HEK293 (cell line): Measurements from ENCODE around the gene HERC4.

Experiments used
- CTCF ChIA-PET: fragments of 350-600 bp; formaldehyde crosslinking; extraction: SDS; loops from one replicate; lab custom pipeline; 2021; ENCODE audit warnings: antibody characterized with exemption; lab: Yijun Ruan, JAX
- POLR2A ChIA-PET: fragments of 300-600 bp; formaldehyde crosslinking; extraction: SDS; loops from one replicate; lab custom pipeline; 2020; ENCODE audit warnings: antibody characterized with exemption, inconsistent platforms; lab: Yijun Ruan, JAX
- H3K27ac ChIP-seq: fragments of 200-500 bp; sonication (Bioruptor generic); 2 replicates; pipeline ENCODE4 v1.5.1; 2014; ENCODE audit warnings: low read depth, low read length, control low read depth, inconsistent platforms; ENCODE audit errors: extremely low read depth
- H3K36me3 ChIP-seq, 2 experiments: fragments of 200-500 bp in 1 of 2; sonication (Bioruptor generic) in 1 of 2; 1 replicate in 1 of 2; 2 replicates in 1 of 2; pipeline ENCODE4 v1.5.1; 2014 to 2017; ENCODE audit warnings: inconsistent platforms in 2 of 2, low read length in 2 of 2; ENCODE audit not compliant: control insufficient read depth in 2 of 2, insufficient read depth in 1 of 2
- H3K4me1 ChIP-seq: fragments of 200-500 bp; sonication (Bioruptor generic); 2 replicates; pipeline ENCODE4 v1.5.1; 2014; ENCODE audit warnings: mild to moderate bottlenecking, low read length, inconsistent platforms; ENCODE audit not compliant: control insufficient read depth, insufficient read depth
- H3K4me3 ChIP-seq: 2 replicates; pipeline ENCODE4 v1.5.1; 2011; ENCODE audit warnings: low read depth, mild to moderate bottlenecking, control low read depth, low read length, moderate library complexity
- H3K9me3 ChIP-seq: fragments of 200-500 bp; sonication (Bioruptor generic); 2 replicates; pipeline ENCODE4 v1.5.1; 2014; ENCODE audit warnings: low read depth, low read length, inconsistent platforms; ENCODE audit not compliant: control insufficient read depth, insufficient read depth
- PRDM6 ChIP-seq: fragments of 450-650 bp; formaldehyde crosslinking; IDR thresholded peaks from 2 replicates; pipeline ENCODE4 v1.5.1; 2017; ENCODE audit warnings: missing biosample characterization, missing genetic modification characterization
- ZNF121 ChIP-seq: fragments of 450-650 bp; formaldehyde crosslinking; IDR thresholded peaks from 2 replicates; pipeline ENCODE4 v1.5.1; 2016; ENCODE audit warnings: missing biosample characterization, missing genetic modification characterization
- ZNF518A ChIP-seq: fragments of 450-650 bp; formaldehyde crosslinking; conservative IDR thresholded peaks from 2 replicates; pipeline ENCODE4 v1.5.1; 2016; ENCODE audit warnings: low read depth, missing biosample characterization, missing genetic modification characterization

HERC4 gene

DNA sequence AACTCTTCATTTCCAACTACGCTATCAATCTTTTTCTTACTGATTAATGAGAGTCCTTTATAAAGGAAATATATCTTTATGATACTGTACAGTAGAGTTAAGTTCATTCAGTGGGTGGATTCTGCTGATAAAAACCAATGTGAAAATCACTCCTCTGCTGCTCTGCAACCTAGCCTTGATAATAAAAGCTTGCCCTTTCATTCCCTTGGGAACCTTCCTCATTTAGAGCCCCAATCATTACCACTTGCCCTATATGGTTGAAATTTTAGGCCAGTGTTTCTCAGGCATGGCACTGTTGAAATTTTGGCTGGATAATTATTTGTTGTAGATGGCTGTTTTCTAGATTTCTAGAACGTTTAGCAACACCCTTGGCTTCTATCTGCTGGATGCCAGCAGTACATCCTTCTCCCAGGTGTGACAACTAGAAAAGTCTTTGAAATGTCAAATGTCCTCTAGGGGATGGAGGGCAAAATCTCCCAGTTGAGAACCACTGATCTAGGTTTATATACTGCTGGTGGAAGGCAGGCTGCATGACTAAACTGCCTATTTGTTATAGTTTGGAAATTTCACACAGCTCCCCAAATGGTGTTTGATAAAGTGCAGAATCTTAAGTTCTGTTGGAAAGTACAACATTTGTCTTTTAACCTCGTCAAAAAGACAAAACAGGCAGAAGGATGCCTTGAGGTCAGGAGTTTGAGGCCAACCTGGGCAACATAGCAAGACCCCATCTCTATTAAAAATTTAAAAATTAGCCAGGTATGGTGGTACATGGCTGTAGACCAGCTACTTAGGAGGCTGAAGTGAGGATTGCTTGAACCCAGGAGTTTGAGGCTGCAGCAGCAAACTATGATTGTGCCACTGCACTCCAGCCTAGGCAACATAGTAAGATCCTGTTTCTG is 199.5 kb downstream of the HERC4 start:
- ChIA-PET CTCF (no interaction called here), POLR2A (interaction anchor here (0.8 kb wide), 1 partner anchor 8 kb away, joined by 3 read pairs; no protein-coding TSS in a partner anchor)
- Histone ChIP-seq H3K36me3 (no peaks in the 10 kb centered on the region), H3K4me3 (no peak overlapping the region), H3K4me1 (no peaks in the 10 kb centered on the region), H3K9me3 (no peaks in the 10 kb centered on the region), H3K27ac (no peak overlapping the region)
- TF ChIP-seq ZNF518A (tag by site-specific recombination) (no peak), ZNF121 (tag by site-specific recombination) (peak; percentile 72), PRDM6 (tag by site-specific recombination) (0 out of 2 replicates have a peak, but pooled peaks have one; percentile 33)
